Hepatic stellate cell (primary cell): ENCODE results near the gene TRPT1.
A peak's percentile ranks its signal among the peaks of the same experiment; 100 is the strongest.

ENCODE experiments used
- DNase-seq: peaks from one replicate; pipeline ENCODE4 v3.0.0; 2011; ENCODE audit warnings: low spot score

TRPT1 gene

GRCh38 chr11:64230171-64230984 lies 4.4 kb upstream of the TRPT1 start, which contains the start of gene DNAJC4:
DNAJC4 (plus strand) TSS chr11:64230548; CDS start chr11:64230855, 307 bp downstream.
- peak; percentile 81 for DNase-seq

GRCh38 chr11:64229744-64230170 lies 3.8 kb upstream of the TRPT1 start:
- DNase-seq, result no peak

- DNase-seq, result no peak
These were observed 3.2 kb upstream of the TRPT1 start for GRCh38 chr11:64229090-64229743.

- DNase-seq, result no peak
These were observed 1.5 kb upstream of the TRPT1 start for GRCh38 chr11:64227405-64227956.

GRCh38 chr11:64226507-64227051 lies 593 bp upstream of the TRPT1 start:
- DNase-seq, result peak; percentile 43

- no peak for DNase-seq
These were observed 937 bp downstream of the TRPT1 start for GRCh38 chr11:64224891-64225607.

- no peak for DNase-seq
These were observed 1.7 kb downstream of the TRPT1 start for GRCh38 chr11:64224151-64224890.

GRCh38 chr11:64223001-64223651 lies 2.9 kb downstream of the TRPT1 start:
- no peak for DNase-seq

- no peak for DNase-seq
These were observed 3.4 kb downstream of the TRPT1 start for GRCh38 chr11:64222651-64223000.

GRCh38 chr11:64220798-64221197 lies 5.2 kb downstream of the TRPT1 start:
- no peak for DNase-seq

- no peak for DNase-seq
These were observed 5.7 kb downstream of the TRPT1 start for GRCh38 chr11:64220271-64220670.

- DNase-seq, result no peak
These were observed 6.2 kb downstream of the TRPT1 start for GRCh38 chr11:64219755-64220154.

- no peak for DNase-seq
These were observed 6.7 kb downstream of the TRPT1 start for GRCh38 chr11:64219354-64219684.

- no peak for DNase-seq
These were observed 7.2 kb downstream of the TRPT1 start for GRCh38 chr11:64218628-64219353.

- no peak for DNase-seq
These were observed 9.1 kb downstream of the TRPT1 start for GRCh38 chr11:64216879-64217278.

GRCh38 chr11:64211181-64211872 lies 14.7 kb downstream of the TRPT1 start:
- DNase-seq, result no peak

- DNase-seq, result no peak
These were observed 15.5 kb downstream of the TRPT1 start for GRCh38 chr11:64210301-64211020.

- DNase-seq, result no peak
These were observed 16.5 kb downstream of the TRPT1 start for GRCh38 chr11:64209563-64209843.

GRCh38 chr11:64208796-64209562 lies 17.0 kb downstream of the TRPT1 start:
- no peak for DNase-seq
